GM18526 (cell line): ENCODE data around the gene CNPY1.

Source experiments
- POLR2A ChIP-seq: IDR thresholded peaks from 3 replicates; pipeline ENCODE4 v1.6.1; 2011; ENCODE audit not compliant: insufficient read length; ENCODE audit errors: extremely low read depth

The CNPY1 gene

DNA sequence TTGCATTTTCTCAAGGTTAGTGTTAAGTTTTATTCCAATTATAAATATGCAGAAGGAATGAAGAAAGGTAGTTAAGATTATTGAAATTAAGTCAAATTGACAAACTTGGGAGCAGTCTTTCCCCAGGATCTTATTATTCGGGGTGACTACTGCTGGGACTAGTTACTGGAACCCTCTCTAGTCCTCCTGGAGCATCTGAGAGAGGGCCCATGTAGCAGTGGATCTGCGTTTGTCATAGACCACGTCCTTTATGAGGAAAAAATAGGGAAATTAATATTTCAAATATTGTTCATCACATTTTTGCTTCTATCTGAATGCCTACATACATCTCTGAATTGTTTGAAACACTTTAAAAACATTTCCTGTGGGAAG, 41.0 kb downstream of the CNPY1 start:
- no peak for TF ChIP-seq POLR2A

DNA sequence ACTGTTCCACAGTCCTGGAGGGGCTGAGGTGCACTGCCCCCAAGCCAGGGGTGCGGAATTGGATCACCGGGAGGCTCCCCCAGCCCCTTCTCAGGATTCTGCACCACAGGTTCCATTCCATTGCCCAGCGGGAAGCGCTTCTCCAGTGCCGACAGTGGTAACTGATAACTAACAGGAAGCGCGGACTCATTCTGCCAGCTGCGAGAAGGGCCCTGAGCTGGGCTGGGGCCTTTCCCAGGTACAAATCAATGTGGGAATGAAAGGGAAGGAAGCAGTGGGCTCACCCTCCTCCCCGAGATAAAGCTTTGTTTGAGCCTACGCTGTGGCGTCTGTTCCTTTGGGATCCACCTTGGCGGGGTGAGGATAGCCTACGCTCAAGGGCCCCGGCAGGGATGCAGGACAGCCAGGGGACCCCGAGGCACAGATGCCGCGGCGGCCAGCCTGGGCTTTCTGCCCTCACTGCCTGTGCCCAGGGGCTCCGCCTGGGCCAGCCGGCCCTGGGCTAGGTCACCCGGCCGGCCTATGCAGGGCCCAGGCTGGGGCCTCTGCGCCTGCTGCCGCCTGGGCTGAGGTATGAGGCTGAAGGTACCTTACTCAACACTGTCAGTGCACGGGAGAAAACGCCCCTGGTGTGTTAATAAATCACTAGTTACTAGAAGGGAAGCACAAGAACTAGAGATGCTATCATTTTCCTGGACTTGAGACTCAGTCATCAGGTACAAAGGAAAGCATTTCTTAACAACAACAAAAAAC, 49.0 kb downstream of the CNPY1 start:
- TF ChIP-seq POLR2A: no peak

DNA sequence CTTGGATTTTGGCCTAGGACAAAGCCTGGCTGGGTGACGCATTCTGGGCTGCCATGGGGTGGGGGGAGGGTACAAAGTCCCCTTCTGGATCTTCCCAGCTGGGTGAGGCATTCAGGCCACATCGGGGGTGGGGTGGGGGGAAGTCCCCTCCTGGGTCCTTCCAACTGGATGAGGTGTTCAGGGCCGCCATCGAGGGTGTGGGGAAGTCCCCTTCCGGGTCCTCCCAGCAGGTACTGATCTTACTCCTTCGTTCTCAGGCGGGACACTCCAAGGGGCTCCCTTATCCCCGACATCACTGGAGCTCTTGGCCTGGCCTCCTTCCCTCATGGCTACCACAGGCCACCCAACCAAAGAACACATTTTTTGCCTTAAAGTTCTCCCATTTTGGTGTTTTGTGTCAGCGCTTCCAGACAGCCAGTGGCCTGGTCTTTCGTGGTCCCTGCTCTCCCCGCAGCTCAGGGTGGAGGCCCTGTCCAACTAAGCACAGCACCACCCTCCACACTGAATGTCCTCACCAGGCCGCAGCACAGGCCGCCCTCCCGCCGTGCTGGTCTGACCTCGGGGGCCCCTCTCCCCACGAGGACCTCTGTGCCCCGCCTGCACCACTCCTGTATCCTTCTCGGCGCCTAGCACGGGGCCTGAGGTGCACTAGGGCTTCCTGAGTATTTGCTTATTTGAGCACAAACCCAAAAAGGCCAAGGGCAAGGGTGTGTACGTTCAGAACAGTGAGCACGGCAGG, 49.9 kb downstream of the CNPY1 start:
- TF ChIP-seq POLR2A: no peak

DNA sequence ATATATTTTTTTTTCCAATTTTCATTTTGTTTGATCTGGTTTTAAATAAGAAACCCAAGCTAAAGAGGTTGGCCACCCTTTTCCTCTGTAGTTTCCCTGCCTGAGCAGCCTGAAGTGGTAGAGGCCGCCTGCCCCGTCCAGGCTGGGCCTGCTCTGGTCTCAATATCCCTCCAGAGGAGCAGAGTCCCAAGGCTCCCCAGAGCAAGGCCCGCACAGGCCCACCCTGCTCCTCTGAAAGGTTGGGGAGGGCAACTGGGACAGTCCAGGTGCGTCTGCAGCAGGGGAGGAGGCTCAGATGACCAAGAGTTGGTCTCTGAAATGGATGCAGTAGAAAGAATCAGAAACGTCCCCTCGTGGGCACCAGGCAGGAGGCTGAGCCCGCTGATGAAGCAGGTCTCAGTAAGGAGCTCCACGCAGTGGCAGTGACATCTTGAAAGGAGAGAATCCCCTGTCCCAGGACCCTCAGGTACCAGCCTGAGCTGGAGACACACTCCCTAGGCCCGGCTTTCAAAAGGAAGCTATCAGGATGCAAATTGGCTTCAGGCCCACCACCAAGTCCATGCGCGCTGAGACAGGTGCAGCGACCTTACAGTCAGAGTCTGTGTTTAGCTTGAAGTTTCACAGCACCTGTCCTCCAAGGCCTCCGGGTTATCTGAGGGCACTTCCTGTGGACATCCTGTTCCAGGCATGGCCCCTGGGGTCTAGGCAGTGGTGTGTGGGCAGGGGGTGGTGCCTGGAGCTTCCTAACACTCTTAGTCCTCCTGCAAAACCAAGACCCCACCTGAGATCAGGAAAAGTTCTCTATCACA, 50.7 kb downstream of the CNPY1 start:
- TF ChIP-seq POLR2A: no peak

DNA sequence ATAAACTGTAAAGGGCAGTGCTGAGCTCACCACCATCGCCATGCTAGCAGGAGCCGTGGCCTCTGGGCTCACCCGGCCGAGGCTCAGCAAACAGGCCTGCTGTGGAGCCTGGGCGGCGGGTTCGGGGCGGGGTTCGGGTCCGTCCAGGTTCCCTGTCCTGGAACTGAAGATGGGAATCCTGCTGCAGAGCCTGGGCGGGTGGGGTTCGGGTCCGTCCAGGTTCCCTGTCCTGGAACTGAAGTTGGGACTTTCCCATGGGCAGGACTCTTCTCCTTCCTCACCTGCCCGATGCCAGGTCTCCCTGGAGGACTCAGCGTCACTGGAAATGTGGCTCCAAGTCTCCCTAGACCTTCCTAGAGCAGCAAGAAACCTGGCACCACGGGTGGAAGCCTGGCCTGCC, 51.8 kb downstream of the CNPY1 start:
- TF ChIP-seq POLR2A: no peak

DNA sequence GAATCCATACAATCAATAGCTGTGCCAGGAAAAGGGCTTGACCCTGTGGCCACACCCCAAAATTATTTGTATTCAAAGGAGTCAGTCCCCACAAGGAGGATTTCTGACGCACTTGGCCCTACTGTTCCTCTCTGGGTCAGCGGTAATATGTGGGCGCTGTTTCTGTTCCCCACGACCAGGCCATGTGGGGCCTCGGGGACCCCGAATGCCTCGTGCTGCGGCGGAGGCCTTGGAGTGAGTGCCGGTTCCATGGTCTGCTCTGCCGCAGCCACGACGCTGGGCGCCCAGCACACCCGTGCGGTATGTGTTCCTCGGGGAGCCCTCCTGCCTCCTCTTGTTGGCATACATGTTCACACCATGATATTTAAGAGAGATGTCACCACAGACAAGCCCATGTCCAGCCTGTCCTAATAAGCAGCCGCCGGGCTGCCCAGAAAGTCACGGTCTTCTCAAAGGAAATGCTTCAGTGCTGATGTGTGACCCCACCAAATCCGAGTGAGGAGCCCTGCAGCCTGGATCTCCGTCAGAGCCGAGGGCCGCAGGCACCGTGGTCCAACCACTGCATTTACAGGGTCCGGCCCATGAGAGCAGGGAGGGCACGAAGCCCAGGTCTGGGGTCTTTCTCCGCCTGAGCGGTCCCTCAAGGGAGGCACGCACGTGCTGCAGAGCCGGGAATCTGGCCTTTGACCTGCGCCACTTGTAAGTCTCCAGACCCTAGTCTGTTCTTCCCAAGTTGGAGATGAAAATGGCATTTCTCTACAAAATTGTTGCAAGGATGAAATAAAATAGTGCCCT, 52.4 kb downstream of the CNPY1 start:
- no peak for TF ChIP-seq POLR2A

DNA sequence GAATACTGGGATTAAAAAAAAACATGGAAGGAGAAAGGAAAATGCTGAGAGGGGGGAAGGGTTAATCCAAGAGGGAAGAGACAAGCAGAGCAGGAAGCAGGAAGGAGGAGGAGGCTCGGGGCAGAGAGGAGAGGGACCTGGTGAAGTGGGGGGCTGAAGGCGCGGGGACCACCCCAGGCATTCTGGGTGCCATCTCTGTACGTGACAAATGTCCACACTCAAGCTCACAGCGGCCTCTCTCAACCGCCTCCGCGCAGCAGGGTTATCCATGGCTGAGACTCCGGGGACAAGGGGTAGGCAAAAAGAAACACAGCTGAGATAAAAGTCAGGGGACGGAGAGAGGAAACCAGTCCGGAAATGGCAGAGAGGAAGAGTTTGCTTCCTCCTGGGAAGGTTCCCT, 54.5 kb downstream of the CNPY1 start:
- no peak for TF ChIP-seq POLR2A

DNA sequence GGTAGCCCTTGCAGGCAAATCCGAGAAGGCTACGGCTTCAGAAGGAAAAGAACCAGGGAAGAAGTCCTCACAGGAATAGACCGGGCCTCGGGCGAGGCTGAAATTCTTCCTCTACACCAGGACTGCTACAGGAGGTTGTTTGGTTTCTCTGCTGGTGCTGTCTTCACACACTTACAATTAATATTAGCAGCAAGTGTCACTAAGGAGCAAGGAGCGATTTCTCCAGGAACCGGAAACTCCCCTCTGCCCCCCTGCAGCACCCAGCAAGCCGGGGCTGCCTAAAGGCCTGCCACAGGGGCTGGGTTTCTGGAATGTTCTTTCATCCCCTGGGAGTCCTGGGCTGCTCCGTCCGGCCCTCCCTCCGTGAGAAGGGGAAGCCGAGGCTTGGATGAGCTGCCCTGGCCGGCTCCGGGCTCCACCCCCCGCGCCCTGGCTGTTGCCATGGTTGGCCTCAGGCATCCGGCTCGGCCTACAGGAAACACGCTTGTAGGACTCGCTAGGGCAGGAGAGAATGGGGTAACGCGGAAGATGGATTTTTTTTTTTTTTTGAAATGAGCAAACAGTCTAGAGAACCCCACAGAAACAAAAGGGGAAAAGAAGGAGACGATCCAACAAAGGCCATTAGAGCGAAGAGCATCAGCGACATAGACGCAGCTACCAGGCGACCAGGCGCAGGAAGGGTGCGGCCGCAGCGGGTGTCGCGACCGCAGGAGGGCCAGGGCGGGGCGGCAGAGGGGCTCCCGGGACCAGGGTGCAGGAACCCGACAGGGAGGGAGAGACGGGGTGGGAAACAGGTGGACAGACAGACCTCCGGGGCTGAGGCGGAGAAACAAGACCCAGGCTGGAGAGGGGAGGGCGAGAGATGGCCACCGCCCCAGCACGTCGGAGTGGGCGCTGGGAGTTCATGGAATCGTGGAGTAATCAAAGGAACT, 55.4 kb downstream of the CNPY1 start:
- TF ChIP-seq POLR2A: no peak

DNA sequence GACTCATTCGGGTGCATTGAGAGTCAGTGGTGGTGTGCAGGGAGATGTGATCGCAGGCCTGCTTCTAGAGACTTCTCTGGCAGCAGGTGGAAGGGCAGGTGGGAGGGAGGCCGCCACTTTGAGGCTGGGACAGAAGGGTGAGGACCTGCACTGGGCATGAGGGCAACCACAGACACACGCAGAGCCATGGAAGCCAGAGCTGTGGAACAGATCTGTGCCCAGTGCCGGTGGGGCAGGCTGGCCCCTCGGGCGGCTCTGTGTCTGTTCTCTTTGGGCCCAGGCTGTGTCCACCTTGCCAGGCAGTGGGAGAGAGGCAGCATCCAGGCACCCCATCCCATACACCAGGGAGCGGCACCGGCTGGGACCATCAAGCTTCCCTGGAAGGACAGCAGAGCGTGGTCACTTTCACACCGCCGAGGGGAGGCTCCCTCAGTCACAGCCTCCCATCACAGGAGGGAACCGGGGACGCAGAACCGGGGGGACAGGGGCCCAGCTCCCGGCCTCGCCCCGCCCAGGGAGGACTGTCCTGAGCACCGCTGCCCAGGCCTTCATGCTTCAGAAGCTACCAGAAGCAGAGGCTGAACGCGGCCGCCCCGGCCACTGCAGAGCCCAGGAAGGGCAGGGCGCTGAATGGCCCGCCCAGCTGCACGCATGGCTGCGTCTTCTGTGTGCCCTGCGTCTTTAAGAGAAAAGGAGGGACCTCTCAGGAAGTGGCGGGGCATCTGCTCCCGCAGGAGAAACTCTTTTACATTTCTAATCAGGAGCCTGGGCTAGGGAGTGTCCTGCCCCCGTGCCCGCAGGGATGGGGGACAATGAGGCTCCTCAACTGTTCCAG, 56.3 kb downstream of the CNPY1 start:
- TF ChIP-seq POLR2A: no peak

DNA sequence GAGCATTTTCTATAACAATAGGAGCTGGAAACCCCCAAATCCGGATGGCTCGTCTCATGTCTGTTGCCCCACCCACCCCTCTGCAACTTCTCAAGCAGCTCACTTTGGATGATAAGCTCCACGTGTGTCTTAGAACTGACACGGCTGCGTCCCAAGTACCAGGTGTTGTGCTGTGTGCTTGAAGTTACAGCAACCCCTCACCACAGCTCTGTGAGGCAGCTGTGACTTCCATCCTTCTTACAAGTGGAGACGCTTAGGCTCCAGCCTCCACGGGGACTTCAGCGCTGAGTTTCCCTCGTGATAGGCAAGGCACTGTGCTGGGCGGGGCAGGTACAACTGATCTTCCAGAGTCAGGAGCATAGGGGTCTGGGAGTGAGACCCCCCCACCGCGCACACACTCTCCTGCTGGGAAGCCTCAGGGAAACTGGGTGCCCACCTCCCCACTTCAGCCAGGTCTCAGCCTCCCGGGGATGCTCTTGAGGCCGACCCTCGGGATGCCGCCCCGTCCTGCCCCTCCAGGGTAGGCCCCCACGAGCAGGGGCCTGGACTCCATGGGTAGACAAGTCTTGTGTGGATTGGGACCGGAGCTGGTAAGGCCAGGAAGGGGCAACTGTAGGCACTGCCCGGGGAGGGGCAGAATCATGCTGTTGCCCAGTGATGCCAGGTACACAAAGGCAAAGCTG, 57.1 kb downstream of the CNPY1 start:
- no peak for TF ChIP-seq POLR2A

DNA sequence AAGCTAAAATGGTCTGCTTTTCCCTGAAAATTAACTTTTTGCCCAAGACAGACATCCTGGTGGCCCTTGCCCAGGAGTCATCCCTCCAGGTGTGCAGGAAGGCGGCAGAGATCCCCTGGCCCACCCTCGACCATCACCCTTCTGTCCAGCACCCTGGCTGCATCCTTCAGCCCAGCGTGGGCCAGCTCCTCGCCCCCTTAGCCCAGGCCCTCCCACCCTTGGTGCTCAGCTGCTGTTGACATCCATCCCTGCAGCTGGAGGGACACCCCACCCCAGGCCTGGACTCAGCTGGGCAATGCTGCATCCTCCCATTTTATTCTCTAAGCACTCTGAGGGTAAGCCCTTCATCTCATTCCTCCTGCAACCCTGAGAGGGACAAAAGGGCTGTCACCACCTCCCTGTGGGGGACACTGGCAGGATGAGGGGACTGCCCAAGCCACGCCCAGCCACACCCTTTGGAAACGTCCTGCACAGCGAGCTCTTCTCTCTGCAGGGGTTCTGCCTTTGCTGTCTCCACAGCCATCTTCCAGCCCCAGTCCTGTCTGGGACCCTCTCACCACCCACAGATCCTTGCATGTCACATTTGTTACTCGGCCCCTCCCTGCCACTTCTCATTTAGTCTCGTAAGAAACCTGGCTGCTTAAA, 57.8 kb downstream of the CNPY1 start:
- no peak for TF ChIP-seq POLR2A
